Stimulated activated CD8-positive, alpha-beta memory T cell treated with anti-CD3 and anti-CD28 coated beads, Interleukin-12 subunit alpha, Interleukin-12 subunit beta, amount 100 ng/mL, for 24 hours (primary cell): Measurements from ENCODE around the gene BNC2.

Source experiments
- DNase-seq: peaks from one replicate; pipeline ENCODE4 v3.0.0-alpha.2; 2020; ENCODE audit errors: extremely low read depth

The BNC2 gene

DNA sequence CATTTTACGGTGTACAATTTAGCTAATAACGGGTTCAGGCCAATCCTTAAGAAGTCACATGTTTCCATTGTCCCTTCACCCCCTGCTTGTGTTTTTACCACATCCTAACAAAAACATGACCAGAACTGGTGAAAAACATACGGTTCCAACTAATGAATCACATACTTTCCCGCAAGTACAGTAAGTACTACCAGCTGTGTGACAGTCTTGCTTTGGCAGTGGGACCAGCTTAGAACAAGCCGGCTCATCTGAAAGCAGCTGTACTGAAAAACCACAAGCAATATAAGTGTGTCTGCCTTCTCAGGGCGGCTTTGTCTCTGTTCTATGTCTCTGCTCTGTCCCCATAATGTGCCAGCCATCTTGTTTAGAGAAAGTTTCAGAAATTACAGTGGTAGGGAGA is 242.5 kb downstream of the BNC2 start:
- no peak for DNase-seq

DNA sequence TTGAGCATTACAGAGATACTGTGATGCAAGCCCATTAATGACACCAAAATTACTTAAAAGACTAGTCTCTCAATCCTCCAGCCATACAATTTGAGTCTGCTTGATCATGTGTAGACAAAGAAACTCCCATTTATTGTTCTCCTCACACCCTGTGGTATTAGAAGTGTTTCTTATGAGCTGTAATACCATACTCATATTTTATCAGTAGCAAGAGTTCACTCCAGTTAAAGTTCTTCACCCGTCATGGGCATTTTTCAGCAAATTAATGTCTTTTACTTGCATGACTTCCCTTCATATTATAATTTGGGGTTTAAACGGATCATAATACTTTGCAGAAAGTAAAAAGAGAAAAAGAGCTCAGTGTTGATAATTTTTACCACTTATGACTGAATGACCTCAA is 242.9 kb downstream of the BNC2 start:
- no peak for DNase-seq

DNA sequence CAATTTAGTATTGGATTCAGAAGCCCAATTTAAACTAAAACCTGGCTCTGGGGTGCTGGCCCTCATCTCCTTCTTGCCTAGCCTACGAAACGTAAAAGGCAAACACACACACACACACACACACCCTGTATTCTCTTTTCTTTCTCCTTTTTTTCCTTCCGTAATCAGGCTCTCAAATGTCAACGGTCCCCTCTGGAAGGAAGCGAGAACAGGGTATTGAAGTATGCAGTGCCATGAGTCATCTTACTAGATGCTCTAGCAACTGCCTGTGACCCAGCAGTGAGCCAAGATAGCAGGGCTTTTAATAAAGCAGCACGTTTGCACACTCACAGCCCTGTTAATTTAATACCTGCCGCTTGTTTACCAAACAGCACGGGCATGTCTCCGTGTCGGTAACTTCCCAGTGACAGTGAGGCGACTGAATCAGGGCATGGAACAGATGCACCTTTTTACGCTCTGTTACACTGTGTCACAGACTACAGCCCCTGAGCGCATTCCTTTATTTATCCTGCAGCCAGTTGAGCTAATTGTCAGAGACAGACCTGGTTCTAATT is 243.8 kb downstream of the BNC2 start:
- no peak for DNase-seq

DNA sequence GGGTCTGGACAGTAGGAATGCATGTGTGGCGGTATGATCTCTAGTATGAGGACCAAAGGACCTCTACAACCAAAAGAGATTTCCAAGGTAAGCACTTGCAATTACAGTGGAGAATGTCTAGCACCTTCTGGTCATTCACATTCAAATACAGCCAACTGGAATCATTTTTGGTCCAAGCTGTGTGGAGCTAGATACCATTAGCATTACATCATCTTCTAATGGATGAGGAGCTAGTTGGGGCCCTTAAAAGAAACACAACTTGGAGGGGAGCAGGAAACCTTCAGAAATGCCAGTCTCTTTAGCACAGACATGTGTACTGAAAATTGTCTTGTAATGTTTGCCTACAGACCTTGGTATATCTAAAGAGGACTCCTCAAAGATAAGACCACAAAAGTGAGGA is 244.7 kb downstream of the BNC2 start:
- DNase-seq: no peak

DNA sequence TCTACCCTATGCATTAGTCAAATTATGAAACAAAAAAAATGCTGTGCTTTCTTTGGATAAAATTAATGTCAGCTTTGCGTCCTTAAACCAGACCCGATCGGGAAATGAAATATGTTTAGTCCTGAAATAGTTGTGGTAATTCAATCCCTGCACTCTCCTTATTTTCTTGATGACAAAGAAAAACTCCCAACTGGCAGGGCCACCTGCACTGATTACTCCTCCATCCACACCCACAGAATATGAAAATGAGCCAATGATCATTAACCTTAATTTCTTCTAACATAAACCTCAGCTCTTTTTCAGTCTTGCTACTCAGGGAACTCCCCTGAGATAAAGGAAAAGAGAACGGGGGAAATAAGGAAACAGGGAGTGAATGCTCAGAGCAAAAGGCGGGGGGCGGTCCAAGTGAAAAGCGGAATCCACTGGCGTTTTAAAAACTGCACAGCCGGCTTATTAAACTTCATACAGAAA is 245.3 kb downstream of the BNC2 start:
- no peak for DNase-seq

DNA sequence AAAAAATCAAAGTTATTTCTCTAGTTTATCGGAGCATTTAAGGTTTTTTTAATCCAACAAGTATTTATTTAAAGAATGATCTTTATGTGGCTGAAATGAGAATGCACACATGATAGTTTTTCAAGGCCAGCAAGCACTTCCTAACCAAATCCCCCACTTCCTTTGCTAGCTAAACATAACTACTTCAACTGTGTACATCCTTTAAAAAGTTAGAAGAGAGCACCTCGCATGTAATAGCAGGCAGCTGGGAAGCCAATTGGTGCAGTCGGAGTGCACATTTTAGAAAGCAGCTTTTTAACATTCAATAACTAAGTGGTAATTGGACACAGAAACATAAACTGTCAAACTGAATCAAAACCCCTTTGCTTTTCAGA is 245.7 kb downstream of the BNC2 start:
- DNase-seq: no peak

DNA sequence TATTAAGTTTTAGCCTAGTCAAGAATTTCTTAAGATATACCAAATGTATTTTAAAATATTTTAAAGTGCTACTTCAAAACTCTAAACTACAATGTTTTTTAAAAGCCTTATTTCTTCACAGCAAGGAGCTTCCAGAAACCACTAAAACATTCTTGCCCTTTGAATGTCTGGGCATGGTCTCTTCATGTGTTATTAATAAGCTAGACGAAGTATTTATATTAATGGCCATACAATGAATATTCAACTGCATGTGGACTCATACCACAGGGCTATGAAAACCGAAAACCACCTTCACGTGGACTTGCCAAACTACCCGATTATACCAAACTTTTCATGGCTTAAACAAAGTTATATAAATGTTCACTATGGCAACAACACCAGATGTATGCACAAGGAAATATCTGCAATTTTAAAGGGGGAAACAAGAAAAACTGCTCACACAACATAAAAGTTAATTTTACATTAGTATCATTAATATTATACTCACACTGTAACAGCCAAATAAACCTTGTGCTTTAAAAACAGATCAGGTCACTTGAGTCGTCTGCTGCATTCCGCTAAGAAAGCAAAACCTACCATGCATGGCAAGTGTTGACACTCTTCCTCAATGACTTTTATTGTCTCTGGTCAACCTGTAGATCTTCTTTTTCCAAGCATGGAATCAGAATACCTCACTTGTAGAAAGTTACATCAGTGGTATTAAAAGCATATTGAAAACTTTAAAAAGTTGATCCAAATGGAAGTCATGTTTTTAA is 246.3 kb downstream of the BNC2 start:
- DNase-seq: no peak

DNA sequence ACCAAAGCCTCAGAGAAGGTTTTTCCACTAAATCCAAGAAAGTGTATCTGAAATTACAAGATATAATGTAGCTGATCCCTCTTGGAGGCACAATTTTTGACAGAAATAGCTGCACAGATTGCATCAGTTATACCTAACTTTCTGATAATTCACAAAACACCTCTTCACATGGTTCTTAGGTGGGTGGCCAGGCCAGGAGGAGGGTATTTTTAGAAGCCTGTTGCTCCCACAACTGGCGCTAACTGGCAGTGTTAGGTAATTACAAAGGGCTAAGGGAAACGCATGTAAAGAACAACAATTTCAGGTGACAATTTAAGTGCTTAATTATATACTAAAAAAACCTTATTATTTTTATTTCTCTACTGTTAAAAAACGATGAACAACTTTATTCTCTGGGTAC is 247.9 kb downstream of the BNC2 start:
- no peak for DNase-seq

DNA sequence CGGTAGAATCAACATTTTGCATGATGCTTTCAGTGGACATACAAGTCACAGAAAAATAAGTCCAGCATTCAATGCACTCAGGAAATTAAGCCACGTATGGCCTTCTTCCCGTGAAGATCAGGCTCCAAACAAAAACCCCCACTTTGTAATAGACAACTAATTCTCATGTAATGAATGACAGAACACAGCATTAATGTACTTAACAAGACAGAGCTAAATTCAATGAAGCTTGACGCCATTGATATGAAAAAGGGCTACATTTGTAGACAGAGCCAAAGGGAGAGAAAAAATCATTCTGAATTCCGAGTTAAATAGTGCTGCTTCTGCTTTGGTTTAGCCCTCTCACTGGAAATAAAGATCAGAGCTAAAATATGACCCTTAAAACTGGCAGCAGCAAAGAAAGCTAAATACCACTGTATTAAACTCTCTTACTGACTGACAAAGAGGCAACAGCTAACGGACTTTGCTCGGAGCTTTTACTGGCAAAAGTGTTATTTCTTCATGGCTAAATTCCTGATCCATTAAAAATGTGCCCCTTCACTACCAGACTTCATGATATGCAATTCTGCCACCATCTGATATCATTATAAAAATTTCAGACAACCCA is 250.5 kb downstream of the BNC2 start:
- DNase-seq: no peak

DNA sequence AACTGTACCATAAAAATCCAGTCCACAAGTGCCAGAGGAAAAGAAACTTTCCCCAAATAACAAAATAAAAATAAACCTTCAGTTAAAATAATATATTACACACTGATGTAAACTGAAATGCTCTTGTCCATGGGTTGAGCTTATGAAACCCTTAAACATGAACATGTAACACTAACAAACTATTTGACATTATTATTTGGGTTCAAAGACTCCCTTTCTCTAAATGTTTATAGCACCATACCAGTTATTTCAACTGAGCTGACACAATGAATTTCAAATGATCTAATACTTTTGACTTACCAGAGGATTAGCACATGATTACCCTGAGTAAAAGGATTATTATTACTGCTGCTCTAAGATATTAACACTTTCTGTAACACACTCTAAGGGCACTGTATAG is 251.1 kb downstream of the BNC2 start:
- DNase-seq: no peak

DNA sequence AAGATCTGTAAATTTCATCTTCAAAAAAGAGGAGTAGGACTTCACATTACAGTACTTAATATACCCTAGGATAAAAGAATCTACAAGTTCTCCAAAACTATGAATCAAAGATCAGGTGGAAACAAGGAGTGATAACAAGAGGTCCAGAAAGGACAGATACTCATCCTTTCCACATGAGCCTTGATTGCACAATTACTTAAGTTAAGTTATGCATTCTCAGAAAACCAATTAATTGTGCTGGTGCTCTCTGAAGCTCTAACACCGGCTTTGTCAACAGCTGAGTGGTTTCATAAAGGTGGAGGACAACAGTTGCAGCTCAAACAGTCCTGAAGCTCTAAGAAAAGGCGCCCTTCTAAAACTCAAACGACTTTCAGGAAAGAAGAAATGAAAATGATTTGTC is 251.9 kb downstream of the BNC2 start:
- DNase-seq: no peak

DNA sequence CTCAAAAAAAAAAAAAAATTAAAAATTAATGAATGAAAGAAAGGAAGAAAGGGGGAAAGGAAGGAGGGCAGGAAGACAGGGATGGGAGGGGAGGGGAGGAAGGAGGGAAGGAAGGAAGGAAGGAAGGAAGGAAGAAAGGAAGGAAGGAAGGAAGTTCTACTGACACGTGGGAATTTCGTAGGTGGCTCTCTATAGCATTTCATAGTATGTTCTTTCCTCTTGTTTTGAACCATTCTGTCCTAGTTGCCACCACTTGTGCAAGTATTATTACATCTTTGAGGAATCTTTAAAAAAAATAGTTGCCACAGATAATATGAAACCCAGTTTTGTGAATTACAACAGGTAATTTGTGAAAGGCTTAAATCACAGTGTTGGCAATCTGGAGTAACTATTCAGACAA is 253.8 kb downstream of the BNC2 start:
- no peak for DNase-seq

DNA sequence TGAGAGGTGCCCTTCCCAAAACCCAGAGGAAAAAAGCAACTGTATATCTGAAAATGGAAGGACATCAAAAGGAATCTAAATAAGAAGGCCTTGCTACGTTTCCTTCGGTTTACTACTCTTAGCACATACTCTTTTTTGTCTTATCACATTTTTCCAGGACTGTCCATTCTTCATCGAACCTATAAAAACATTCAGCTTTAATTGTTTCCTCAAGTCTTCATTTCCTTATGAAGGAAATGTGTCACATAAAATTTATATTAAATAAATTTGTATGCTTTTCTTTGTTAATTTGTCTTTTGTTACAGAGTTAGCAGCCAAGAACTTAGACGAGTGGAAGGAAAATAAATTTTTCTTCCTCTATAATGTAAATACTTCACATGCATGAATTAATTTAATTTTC is 255.0 kb downstream of the BNC2 start:
- DNase-seq: no peak

DNA sequence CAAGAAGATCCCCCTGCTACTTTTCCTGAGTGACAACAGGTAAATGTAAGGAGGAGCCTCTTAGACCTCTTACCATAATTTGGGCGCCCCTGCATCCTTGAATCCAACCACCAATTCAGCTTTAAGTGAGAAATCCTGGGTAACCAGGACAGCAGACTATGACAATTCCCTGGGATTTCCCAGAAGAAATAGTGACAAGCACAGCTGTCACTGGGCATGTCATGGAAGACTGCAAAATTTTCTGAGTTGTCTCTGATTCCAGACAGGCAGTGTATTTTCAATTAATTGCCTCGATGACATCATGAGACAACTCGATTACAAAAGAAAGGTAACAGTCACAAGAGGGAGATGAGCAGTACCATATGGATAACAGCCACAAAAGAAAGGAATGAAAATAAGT is 256.9 kb downstream of the BNC2 start:
- DNase-seq: no peak

DNA sequence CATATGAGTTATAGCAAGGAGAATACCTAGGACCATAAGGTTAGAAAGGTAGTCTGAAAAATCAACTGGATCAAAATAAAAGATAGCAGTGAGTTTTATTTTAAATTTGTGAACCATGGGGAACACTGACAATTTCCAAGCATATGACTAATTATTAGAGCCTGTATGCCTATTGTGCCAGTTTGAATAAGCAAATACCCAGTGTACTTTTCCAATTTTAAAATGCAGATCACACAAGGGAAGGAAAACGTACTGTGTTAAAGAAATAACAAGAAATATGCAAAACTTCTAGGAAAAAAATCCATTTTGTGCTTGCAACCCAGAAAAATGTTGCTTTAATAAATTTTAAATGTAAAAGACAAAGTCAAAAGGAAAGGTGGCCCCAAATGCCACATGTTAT is 257.4 kb downstream of the BNC2 start:
- no peak for DNase-seq

DNA sequence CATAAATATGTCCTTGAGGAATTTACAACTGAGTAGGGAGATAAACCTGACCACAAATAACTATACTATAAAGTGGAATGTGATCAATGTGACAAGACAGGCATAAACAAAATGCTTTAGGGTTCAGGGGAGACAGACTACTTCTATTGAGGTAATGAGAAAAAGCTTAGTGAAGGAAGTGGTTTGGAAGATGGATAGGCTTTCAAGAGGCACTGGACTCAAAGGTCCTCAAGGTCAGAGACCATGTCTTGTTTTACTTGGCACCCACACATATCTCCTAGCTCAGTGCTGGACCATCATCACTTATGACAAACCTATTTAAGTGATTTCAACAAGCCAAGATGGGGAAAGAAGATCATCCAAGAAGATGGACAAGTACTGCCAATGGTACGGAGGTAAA is 257.8 kb downstream of the BNC2 start:
- DNase-seq: no peak

DNA sequence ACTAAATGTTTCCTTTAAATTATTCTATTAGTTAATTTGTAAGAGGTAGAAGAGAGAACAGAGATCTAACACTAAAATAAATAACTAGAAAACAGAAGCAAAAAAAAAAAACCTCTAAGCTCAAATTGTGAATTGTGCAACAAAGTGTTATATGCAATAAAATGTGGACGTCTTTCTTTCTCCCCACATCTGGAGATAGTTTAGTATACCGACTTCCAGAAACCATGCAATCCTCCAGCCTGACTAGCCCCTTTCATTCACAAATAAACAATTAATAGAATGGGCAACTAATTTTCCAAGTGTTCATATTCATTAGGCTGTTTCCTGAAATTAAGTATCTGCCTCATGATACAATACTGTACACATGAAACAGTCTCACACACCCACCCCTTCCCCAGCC is 258.5 kb downstream of the BNC2 start:
- DNase-seq: no peak

DNA sequence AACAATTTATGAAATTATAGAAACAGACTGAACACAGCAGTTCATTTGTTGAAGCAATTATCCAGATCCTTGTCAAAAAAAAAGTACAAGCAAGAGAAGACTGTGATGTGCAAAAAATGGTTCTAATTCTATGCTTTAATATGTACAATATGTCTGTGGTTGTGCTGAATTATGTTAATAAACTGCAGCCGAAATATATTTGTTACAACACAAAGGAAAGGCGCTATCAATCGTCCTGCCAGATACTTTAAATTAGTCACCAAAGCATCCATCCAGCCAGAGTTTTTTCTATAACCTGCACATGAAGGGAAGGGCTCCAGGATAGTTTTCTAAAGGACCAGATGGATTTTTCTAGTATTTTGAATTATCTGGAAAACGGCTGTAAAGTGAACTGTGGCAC is 259.5 kb downstream of the BNC2 start:
- no peak for DNase-seq

DNA sequence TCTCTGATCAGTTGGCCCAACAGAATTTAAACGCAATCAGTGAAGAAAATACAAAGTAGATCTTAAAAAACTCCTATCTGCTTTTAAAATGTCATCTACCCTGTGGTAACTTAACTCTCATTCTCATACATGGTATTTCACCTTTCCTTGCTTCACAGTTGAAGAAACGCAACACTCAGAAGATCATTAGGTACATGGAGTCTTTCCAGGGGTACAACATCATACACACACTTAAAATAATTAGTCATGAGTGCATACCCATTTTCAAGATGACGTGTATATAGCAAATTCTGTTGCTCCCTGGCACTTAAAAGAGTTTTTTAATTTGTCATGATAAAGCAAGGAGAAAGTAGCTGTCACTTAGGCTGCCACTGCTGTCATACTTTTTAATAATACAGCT is 259.9 kb downstream of the BNC2 start:
- DNase-seq: no peak

DNA sequence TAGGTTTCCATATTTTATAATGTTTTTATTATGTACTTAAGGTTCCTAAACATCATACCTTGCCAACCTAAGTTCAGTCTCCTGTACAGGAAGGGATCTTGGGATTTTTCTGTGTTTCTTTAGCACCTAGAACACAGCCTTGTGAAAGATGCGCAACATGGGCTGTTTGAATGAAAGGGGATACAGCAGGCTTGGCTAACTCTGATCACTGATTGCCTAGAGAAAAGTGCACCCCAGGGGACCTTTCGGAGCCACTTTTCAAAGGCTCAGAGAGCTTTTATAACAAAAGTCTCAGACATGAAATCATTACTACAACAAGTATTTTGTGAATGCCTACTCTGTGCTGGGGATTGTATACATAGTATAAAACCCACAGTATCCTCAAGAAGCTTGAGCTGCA is 261.6 kb downstream of the BNC2 start:
- no peak for DNase-seq

DNA sequence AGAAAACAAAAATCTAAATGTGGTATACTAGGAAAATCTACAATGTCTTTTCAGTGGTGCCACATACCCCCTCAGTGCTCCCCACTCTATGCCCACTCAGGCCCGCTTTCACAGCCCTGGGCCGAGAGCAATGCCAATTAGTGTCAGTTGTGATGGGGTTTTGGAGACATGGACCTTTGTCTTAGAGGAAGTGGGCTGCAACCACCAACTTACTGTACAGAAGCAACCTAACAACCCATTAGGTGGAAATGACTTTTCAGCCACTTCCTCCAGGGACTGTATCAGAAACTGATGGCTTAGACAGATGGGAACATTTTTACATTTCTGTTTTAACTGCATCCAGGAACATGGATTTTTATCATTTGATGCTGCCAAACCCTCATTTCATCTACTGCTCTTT is 268.0 kb downstream of the BNC2 start:
- no peak for DNase-seq

DNA sequence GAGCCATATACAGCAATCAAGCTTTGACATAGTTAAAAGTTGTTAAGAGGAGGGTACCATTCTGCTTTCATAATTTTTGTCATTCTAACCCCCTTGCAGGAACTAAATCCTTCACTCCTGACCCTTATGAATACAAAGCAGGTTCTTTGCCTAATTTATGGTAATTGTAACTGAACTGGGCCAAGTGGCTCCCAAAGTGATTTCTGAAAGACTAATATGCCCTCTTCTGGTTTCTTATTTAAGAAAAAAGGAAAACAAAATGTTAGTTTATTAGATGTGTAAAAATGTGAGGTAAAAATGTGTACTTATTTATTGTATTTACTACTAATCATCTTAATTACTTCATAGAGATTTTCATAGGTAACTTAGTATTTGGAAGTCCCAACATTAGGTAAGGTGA is 268.5 kb downstream of the BNC2 start:
- no peak for DNase-seq

DNA sequence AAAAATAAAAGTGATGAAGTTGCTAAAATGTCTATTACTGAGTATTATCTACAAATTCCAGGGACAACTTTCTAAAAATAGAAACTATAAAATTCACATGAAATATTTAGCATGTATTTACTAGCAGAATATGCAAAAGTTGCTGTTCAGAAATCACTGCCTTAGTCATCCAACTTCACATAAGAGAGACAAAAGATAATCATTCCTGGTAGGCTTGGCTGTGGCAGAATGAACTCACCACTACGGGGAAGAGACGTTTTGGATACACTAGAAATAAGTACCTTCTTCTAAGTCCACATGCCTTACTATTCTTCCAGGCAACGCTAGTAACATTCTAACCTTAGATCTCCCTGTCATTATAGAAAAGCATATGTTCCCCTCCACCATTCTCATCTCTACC is 272.2 kb downstream of the BNC2 start:
- DNase-seq: no peak

DNA sequence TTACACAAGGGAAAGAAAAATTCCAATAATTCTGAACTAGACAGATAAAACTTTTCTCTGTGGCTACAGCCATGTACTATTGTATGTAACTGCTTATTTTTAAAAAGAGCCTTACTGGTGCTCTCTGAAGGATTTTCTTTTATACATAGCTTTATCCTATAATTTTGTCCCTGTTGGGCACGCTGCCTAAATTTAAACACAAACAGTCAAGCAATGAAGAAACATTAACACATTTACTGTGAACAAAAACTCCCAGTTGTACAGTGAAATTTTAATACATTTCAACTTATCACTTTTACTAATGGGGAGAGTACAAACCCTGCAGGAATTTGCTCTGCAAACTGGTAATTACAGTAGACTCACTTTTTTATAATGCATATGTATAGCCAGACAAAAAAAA is 273.3 kb downstream of the BNC2 start:
- DNase-seq: no peak
